T-cell (primary cell): ENCODE results near the gene ADGRL3. TPM values are rescaled to one million over a fixed set of nuclear protein-coding genes. Genes with fewer than 3 reads are reported as not detected.

Experiments
- ATAC-seq, 4 experiments: fragments of 200-7000 bp in 3 of 4; fragments of 150-1000 bp in 1 of 4; cut with Tn5 transposase; replicated peaks in 1 of 4; 1 replicate in 3 of 4; 2 replicates in 1 of 4; pipeline ENCODE4 v1.10.0; 2021; ENCODE audit warnings: moderate library complexity in 3 of 4, mild to moderate bottlenecking in 2 of 4, moderate number of reproducible peaks in 1 of 4
- CTCF ChIA-PET, 2 donors: fragments of 300-600 bp; sonication (Branson Sonifier 250); formaldehyde crosslinking; loops; one replicate each; lab custom pipeline; 2022; ENCODE audit warnings: antibody characterized with exemption in 2 of 2; lab: Charles Lee
- POLR2A ChIA-PET, 2 donors: fragments of 300-600 bp; sonication (Branson Sonifier 250); formaldehyde crosslinking; loops; one replicate each; lab custom pipeline; 2022; ENCODE audit warnings: antibody characterized with exemption in 2 of 2; lab: Charles Lee
- DNase-seq, 35 experiments: peaks; one replicate each; pipeline versions ENCODE4 v3.0.0 to v3.0.0-alpha.2; 2013 to 2023
- H3K27ac ChIP-seq: one replicate; pipeline ENCODE4 v1.5.1; 2013; ENCODE audit warnings: low read length
- H3K27me3 ChIP-seq, 2 experiments: replicated peaks in 1 of 2; 1 replicate in 1 of 2; 2 replicates in 1 of 2; pipeline versions ENCODE4 v1.6.1 to v1.7.0; 2013; ENCODE audit warnings: low read length in 1 of 2, mixed read lengths in 1 of 2; ENCODE audit not compliant: control insufficient read depth in 2 of 2, insufficient read depth in 2 of 2; ENCODE audit errors: extremely low read depth in 1 of 2
- H3K36me3 ChIP-seq, 2 donors: 1 replicate in 1 of 2; 2 replicates in 1 of 2; pipeline versions ENCODE4 v1.6.1 to v1.7.0; 2013; ENCODE audit warnings: low read length in 1 of 2; ENCODE audit not compliant: control insufficient read depth in 2 of 2, insufficient read depth in 1 of 2; ENCODE audit errors: extremely low read depth in 1 of 2
- H3K4me1 ChIP-seq, 2 experiments: 1 replicate in 1 of 2; 2 replicates in 1 of 2; pipeline versions ENCODE4 v1.6.1 to v1.7.0; 2013; ENCODE audit warnings: low read length in 2 of 2, mixed read lengths in 1 of 2; ENCODE audit not compliant: insufficient read depth in 2 of 2, control insufficient read depth in 1 of 2; ENCODE audit errors: extremely low read depth in 1 of 2
- H3K4me3 ChIP-seq, 2 donors: 1 replicate in 1 of 2; 2 replicates in 1 of 2; pipeline versions ENCODE4 v1.5.1 to v1.7.0; 2013; ENCODE audit warnings: mild to moderate bottlenecking in 2 of 2, low read length in 1 of 2, moderate library complexity in 1 of 2; ENCODE audit not compliant: control insufficient read depth in 1 of 2; ENCODE audit errors: extremely low read depth in 1 of 2
- H3K9me3 ChIP-seq: 2 replicates; pipeline ENCODE4 v1.7.0; 2013
- H3K27ac Mint-ChIP-seq, 2 donors: one replicate each; pipeline ENCODE4 v1.8.0; 2020 to 2021; ENCODE audit warnings: mild to moderate bottlenecking in 2 of 2, mixed read lengths in 2 of 2
- H3K27me3 Mint-ChIP-seq, 2 donors: one replicate each; pipeline ENCODE4 v1.8.0; 2021 to 2022; ENCODE audit warnings: mixed read lengths in 2 of 2
- H3K36me3 Mint-ChIP-seq: one replicate; pipeline ENCODE4 v1.8.0; 2021; ENCODE audit warnings: mixed read lengths
- H3K4me1 Mint-ChIP-seq, 3 donors: one replicate each; pipeline ENCODE4 v1.8.0; 2020 to 2022; ENCODE audit warnings: mixed read lengths in 3 of 3, mild to moderate bottlenecking in 1 of 3
- H3K4me3 Mint-ChIP-seq, 3 donors: one replicate each; pipeline ENCODE4 v1.8.0; 2020 to 2022; ENCODE audit warnings: mild to moderate bottlenecking in 3 of 3, mixed read lengths in 3 of 3, moderate library complexity in 3 of 3
- H3K9me3 Mint-ChIP-seq, 3 donors: one replicate each; pipeline ENCODE4 v1.8.0; 2020 to 2022; ENCODE audit warnings: mixed read lengths in 3 of 3
- WGBS: methylation state at CpG from one replicate; pipeline ENCODE4 v1.1.5; 2013; ENCODE audit warnings: missing lambda C conversion rate; ENCODE audit not compliant: insufficient coverage; 5-methylcytosine and 5-hydroxymethylcytosine counted together
- total RNA-seq, 35 experiments: library from RNA in 6 of 35; stranded (reverse) in 6 of 35; fragments of 120-200 nt in 1 of 35; gene quantifications; one replicate each; pipeline versions ENCODE4 v1.2.1 to v1.2.4 and lab custom pipeline; 2013 to 2026

The ADGRL3 gene
- total RNA-seq, 5 donors from 2014 or later (not counting 1 experiment from before 2014, with no cell fraction given) = 0.09 TPM; not detected in 4

DNA sequence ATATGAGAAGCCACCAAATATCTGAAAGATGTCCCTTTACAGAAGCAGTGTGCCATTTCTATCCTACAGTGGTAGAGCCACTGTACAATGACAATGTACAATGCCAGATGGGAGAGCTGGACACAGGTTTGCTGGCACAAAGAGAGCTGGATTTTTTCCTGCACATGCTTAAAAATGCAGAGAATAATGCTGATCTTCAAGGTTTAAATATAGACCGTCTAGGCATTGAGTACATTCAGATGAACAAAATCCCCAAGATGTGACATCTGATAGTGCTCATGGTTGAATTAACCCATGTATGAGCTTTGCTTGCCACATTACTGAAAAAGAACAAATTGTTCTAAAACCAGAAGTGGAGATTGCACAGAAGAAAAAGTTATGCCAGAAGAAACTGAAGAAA is 11.7 kb downstream of the ADGRL3 start:
- CTCF ChIA-PET = no interaction called here

DNA sequence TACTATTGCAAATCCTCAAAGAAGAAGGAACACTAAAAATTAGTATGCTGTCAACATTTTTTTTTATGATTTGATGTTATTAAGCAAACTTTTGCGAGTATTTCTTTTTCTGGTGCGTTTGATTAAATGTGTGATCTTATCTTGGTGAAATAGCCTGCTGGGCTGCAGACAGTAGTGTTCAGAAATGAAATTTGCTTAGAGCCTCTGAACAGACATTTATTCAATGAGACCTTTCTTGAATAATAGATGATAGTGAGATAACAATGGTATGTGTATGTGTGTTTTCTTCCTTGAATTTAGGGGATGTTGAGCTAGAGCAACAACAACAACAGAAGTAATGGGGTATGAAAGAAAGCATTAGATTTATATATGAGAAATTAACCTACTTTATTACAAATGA is 12.7 kb downstream of the ADGRL3 start:
- H3K27me3 ChIP-seq = no peaks in the 10 kb centered on the region
- no peaks in the 10 kb centered on the region for H3K36me3 ChIP-seq
- no peaks in the 10 kb centered on the region for H3K9me3 ChIP-seq
- ATAC-seq = no peak
- H3K4me1 Mint-ChIP-seq = no peaks in the 10 kb centered on the region
- H3K27me3 Mint-ChIP-seq = no peaks in the 10 kb centered on the region
- H3K4me1 ChIP-seq = no peaks in the 10 kb centered on the region
- no peak overlapping the region for H3K4me3 Mint-ChIP-seq
- H3K9me3 Mint-ChIP-seq = peaks cover 10 to 17% (median 11%) of the 10 kb centered on the region in 3 donors
- H3K27ac Mint-ChIP-seq = no peak overlapping the region
- CTCF ChIA-PET = no interaction called here
- WGBS = no CpG with 5 or more reads among the region's 2 CpGs
- no peaks in the 10 kb centered on the region for H3K36me3 Mint-ChIP-seq
- no peak overlapping the region for H3K4me3 ChIP-seq
- no peak for DNase-seq
- POLR2A ChIA-PET = no interaction called here
- H3K27ac ChIP-seq = no peak overlapping the region

More for the DNA sequence above, 11.7 kb downstream of the ADGRL3 start:
- Mint-ChIP-seq H3K36me3 (no peaks in the 10 kb centered on the region), H3K27ac (no peak overlapping the region), H3K4me3 (no peak overlapping the region), H3K27me3 (no peaks in the 10 kb centered on the region), H3K9me3 (peaks cover 10 to 17% (median 11%) of the 10 kb centered on the region in 3 donors), H3K4me1 (no peaks in the 10 kb centered on the region)
- Histone ChIP-seq H3K27ac (no peak overlapping the region), H3K4me3 (no peak overlapping the region), H3K27me3 (no peaks in the 10 kb centered on the region), H3K36me3 (no peaks in the 10 kb centered on the region), H3K4me1 (no peaks in the 10 kb centered on the region), H3K9me3 (no peaks in the 10 kb centered on the region)
- ATAC-seq (no peak), DNase-seq (no peak)
- WGBS = 75% methylated on average over 1 of the region's 1 CpG
- POLR2A ChIA-PET = no interaction called here

GRCh38 chr4:61214680-61215079 is 14.6 kb downstream of the ADGRL3 start:
- no peaks in the 10 kb centered on the region for H3K9me3 ChIP-seq

DNA sequence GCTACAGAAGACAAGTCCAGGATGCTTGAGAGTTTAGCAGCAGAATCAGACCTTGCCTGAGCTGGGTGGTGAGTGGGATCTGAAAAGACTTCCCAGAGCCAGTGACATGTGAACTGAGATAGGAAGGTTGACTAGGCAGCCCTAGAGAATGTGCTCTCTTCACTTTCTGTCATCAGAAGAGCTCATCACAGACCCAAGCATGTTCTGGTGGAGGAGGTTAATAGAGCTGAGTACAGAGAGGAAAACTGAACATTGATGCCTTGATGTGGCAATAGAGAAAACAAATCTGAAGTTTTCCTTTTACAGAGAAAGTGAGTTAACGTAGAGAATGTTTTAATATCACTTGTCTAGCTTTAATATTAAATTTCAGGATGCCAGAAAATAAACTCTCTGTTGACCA is 17.1 kb downstream of the ADGRL3 start:
- no peaks in the 10 kb centered on the region for H3K27me3 Mint-ChIP-seq
- Histone ChIP-seq H3K4me1 (no peaks in the 10 kb centered on the region), H3K9me3 (no peaks in the 10 kb centered on the region), H3K4me3 (no peak overlapping the region), H3K27me3 (no peaks in the 10 kb centered on the region), H3K36me3 (no peaks in the 10 kb centered on the region), H3K27ac (no peak overlapping the region)
- DNase-seq (no peak), ATAC-seq (no peak)
- H3K9me3 Mint-ChIP-seq = peaks cover 0 to 10% (median 7%) of the 10 kb centered on the region in 3 donors
- H3K27ac Mint-ChIP-seq = no peak overlapping the region
- no peaks in the 10 kb centered on the region for H3K4me1 Mint-ChIP-seq
- WGBS = no CpG with 5 or more reads among the region's 1 CpG
- ChIA-PET CTCF (no interaction called here), POLR2A (no interaction called here)
- no peak overlapping the region for H3K4me3 Mint-ChIP-seq
- no peaks in the 10 kb centered on the region for H3K36me3 Mint-ChIP-seq

More at GRCh38 chr4:61214680-61215079, 14.6 kb downstream of the ADGRL3 start:
- ChIA-PET CTCF (no interaction called here), POLR2A (no interaction called here)
- Histone ChIP-seq H3K36me3 (no peaks in the 10 kb centered on the region), H3K27ac (no peak overlapping the region), H3K4me3 (no peak overlapping the region), H3K4me1 (no peaks in the 10 kb centered on the region), H3K27me3 (no peaks in the 10 kb centered on the region)
- ATAC-seq = no peak
- peaks cover 10 to 17% (median 11%) of the 10 kb centered on the region in 3 donors for H3K9me3 Mint-ChIP-seq
- H3K36me3 Mint-ChIP-seq = no peaks in the 10 kb centered on the region
- H3K4me1 Mint-ChIP-seq = no peaks in the 10 kb centered on the region
- WGBS = no CpG with 5 or more reads among the region's 5 CpGs
- H3K4me3 Mint-ChIP-seq = no peak overlapping the region
- no peak overlapping the region for H3K27ac Mint-ChIP-seq
- no peak for DNase-seq
- no peaks in the 10 kb centered on the region for H3K27me3 Mint-ChIP-seq

DNA sequence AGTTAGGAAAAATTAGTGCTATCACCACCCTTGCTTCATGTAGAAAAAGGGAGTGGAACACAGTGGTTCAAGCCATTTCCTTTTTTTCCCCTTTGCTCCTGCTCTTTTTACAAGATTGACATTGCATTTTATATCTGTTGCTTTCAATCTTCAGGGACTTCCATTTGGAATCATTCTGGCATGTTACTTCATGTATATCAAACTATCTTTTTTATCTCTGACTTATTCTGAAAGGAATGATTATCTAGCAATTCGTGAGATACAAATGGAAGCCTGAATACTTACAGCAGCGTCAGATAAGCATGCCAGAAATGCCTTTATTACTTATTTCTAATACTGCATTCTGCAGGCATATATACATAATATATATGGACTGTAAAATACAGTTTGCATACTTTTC is 20.4 kb downstream of the ADGRL3 start:
- Mint-ChIP-seq H3K27me3 (no peaks in the 10 kb centered on the region), H3K27ac (no peak overlapping the region), H3K9me3 (peaks cover 6 to 12% (median 6%) of the 10 kb centered on the region in 3 donors), H3K4me3 (no peak overlapping the region), H3K36me3 (no peaks in the 10 kb centered on the region), H3K4me1 (no peaks in the 10 kb centered on the region)
- no peaks in the 10 kb centered on the region for H3K27me3 ChIP-seq
- no peaks in the 10 kb centered on the region for H3K4me1 ChIP-seq
- DNase-seq (no peak), ATAC-seq (no peak)
- no peak overlapping the region for H3K27ac ChIP-seq
- POLR2A ChIA-PET = no interaction called here
- no peaks in the 10 kb centered on the region for H3K9me3 ChIP-seq
- CTCF ChIA-PET = no interaction called here
- no peaks in the 10 kb centered on the region for H3K36me3 ChIP-seq
- no CpG with 5 or more reads among the region's 2 CpGs for WGBS
- no peak overlapping the region for H3K4me3 ChIP-seq

DNA sequence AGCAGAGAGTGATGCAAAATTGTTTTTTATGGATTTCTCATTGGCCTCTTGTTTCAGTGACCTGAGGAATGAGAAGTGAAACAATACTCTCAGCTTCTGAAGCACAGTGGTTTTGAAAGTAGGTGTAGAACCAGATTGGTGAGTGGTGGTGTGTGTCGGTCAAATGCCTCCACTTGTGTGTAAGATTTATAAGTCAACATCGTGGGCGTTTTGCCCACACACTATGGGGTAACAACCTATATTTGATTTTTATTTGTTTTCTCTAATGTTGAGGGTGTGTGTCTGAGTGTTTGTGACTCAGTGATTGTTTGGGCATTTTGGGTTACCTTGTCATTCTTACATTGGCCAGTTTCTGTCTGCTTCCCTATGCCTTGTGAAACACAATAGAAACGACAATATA is 23.3 kb downstream of the ADGRL3 start:
- Mint-ChIP-seq H3K4me3 (no peak overlapping the region), H3K9me3 (peaks cover 11 to 13% (median 11%) of the 10 kb centered on the region in 3 donors), H3K4me1 (no peaks in the 10 kb centered on the region), H3K27me3 (no peaks in the 10 kb centered on the region), H3K36me3 (no peaks in the 10 kb centered on the region), H3K27ac (no peak overlapping the region)
- H3K27me3 ChIP-seq = no peaks in the 10 kb centered on the region
- H3K36me3 ChIP-seq = no peaks in the 10 kb centered on the region
- H3K4me1 ChIP-seq = no peaks in the 10 kb centered on the region
- no CpG with 5 or more reads among the region's 4 CpGs for WGBS
- ATAC-seq (no peak), DNase-seq (no peak)
- H3K4me3 ChIP-seq = no peak overlapping the region
- H3K9me3 ChIP-seq = no peaks in the 10 kb centered on the region
- ChIA-PET CTCF (no interaction called here), POLR2A (interaction anchor here in 1 of 2 donors (0.6 kb wide), 1 partner anchor 284 kb away, joined by 3 read pairs; no protein-coding TSS in a partner anchor)
- H3K27ac ChIP-seq = no peak overlapping the region

GRCh38 chr4:61224573-61224972 is 24.4 kb downstream of the ADGRL3 start:
- H3K27me3 ChIP-seq = no peaks in the 10 kb centered on the region
- no peak for DNase-seq
- H3K27ac ChIP-seq = no peak overlapping the region
- Mint-ChIP-seq H3K9me3 (peaks cover 11 to 14% (median 11%) of the 10 kb centered on the region in 3 donors), H3K4me1 (no peaks in the 10 kb centered on the region), H3K27ac (no peak overlapping the region), H3K27me3 (no peaks in the 10 kb centered on the region), H3K36me3 (no peaks in the 10 kb centered on the region), H3K4me3 (no peak overlapping the region)
- ChIA-PET POLR2A (no interaction called here), CTCF (no interaction called here)
- no peaks in the 10 kb centered on the region for H3K36me3 ChIP-seq
- H3K4me3 ChIP-seq = no peak overlapping the region
- no peak for ATAC-seq
- WGBS = 95% methylated on average over 4 of the region's 8 CpGs
- H3K9me3 ChIP-seq = no peaks in the 10 kb centered on the region
- H3K4me1 ChIP-seq = no peaks in the 10 kb centered on the region
